HL-60 (cell line): ENCODE measurements around the gene EHBP1.

Source experiments
- CTCF ChIP-seq: IDR thresholded peaks from one replicate; pipeline ENCODE4 v1.5.1; 2011; ENCODE audit warnings: low read length, control low read depth, inconsistent platforms; ENCODE audit not compliant: insufficient read depth
- POLR2AphosphoS5 ChIP-seq: IDR thresholded peaks from 2 replicates; pipeline ENCODE4 v1.6.1; 2012; ENCODE audit warnings: low read depth

GRCh38 chr2:62718225-62718822 lies 12.8 kb downstream of the EHBP1 start:
- TF ChIP-seq POLR2AphosphoS5 (no peak), CTCF (no peak)
